K562 (cell line): ENCODE results near the gene VEGFB. TPM values are rescaled to one million over a fixed set of nuclear protein-coding genes. Genes with fewer than 3 reads are reported as not detected.

Experiments used
- CTCFL ChIP-seq: IDR thresholded peaks from 2 replicates; pipeline ENCODE4 v1.6.1; 2011; ENCODE audit warnings: borderline replicate concordance, low read depth, mild to moderate bottlenecking, moderate library complexity, low read length; ENCODE audit not compliant: insufficient read depth, poor library complexity, severe bottlenecking
- DIDO1 ChIP-seq: fragments of 450-650 bp; IDR thresholded peaks from 2 replicates; pipeline ENCODE4 v1.6.1; 2016; ENCODE audit warnings: low read depth, missing biosample characterization, missing genetic modification characterization
- EP300 ChIP-seq: IDR thresholded peaks from 2 replicates; pipeline ENCODE4 v1.6.1; 2012; ENCODE audit warnings: low read length, improper control_type of control experiment
- HNRNPLL ChIP-seq: fragments of 200-400 bp; formaldehyde crosslinking; IDR thresholded peaks from 2 replicates; pipeline ENCODE4 v1.6.1; 2017; ENCODE audit warnings: low read length, low read depth, mild to moderate bottlenecking; ENCODE audit not compliant: poor library complexity, severe bottlenecking
- KAT2B ChIP-seq: IDR thresholded peaks from one replicate; pipeline ENCODE4 v1.6.1; 2012; ENCODE audit warnings: low read depth, mild to moderate bottlenecking, control low read depth, inconsistent platforms, low read length, moderate library complexity
- KDM1A ChIP-seq, 2 experiments: fragments of 450-650 bp; IDR thresholded peaks; 2 replicates each; pipeline ENCODE4 v1.6.1; 2016; ENCODE audit warnings: mild to moderate bottlenecking in 2 of 2
- MEIS2 ChIP-seq: fragments of 450-650 bp; IDR thresholded peaks from 2 replicates; pipeline ENCODE4 v1.6.1; 2014; ENCODE audit warnings: mild to moderate bottlenecking; ENCODE audit not compliant: partially characterized antibody
- POU5F1 ChIP-seq: fragments of 150-350 bp; IDR thresholded peaks from 2 replicates; pipeline ENCODE4 v1.6.1; 2014; ENCODE audit warnings: borderline replicate concordance, low read length, low read depth, mild to moderate bottlenecking; ENCODE audit not compliant: partially characterized antibody
- PTBP1 ChIP-seq: fragments of 200-400 bp; formaldehyde crosslinking; IDR thresholded peaks from 2 replicates; pipeline ENCODE4 v1.6.1; 2017; ENCODE audit warnings: low read depth, low read length
- REST ChIP-seq, 2 experiments: fragments of 450-650 bp; formaldehyde crosslinking in 1 of 2; IDR thresholded peaks; 2 replicates each; pipeline versions ENCODE4 v1.4.0 to v1.6.1; 2014 to 2020; ENCODE audit warnings: mild to moderate bottlenecking in 2 of 2, borderline replicate concordance in 1 of 2, low read depth in 1 of 2
- SIN3B ChIP-seq: fragments of 450-650 bp; IDR thresholded peaks from 2 replicates; pipeline ENCODE4 v1.6.1; 2017; ENCODE audit warnings: low read depth, mild to moderate bottlenecking, moderate library complexity
- SRF ChIP-seq, 2 experiments: fragments of 250-450, 450-650 bp in 1 of 2; sonication (Bioruptor Pico) in 1 of 2; sonication (generic) in 1 of 2; formaldehyde crosslinking; IDR thresholded peaks; 2 replicates each; pipeline versions ENCODE4 v1.5.0 to v1.5.1; 2020 to 2022; ENCODE audit warnings: mild to moderate bottlenecking in 1 of 2, missing genetic modification reagents in 1 of 2
- TCFL5 ChIP-seq: fragments of 250-450 bp; sonication (Bioruptor Pico); conservative IDR thresholded peaks from 2 replicates; pipeline ENCODE4 v1.6.1; 2021; ENCODE audit warnings: mild to moderate bottlenecking, moderate library complexity, matching md5 sums
- ZNF239 ChIP-seq: fragments of 250-450 bp; sonication (Bioruptor Pico); IDR thresholded peaks from 2 replicates; pipeline ENCODE4 v1.4.0; 2020; ENCODE audit warnings: mild to moderate bottlenecking
- ZNF584 ChIP-seq: fragments of 200-800 bp; sonication (Bioruptor generic); IDR thresholded peaks from 2 replicates; pipeline ENCODE4 v1.6.1; 2016; ENCODE audit warnings: low read depth, mild to moderate bottlenecking, missing genetic modification characterization, missing compliant biosample characterization
- ZNF589 ChIP-seq: fragments of 200-800 bp; sonication (Bioruptor generic); IDR thresholded peaks from 2 replicates; pipeline ENCODE4 v1.6.1; 2016; ENCODE audit warnings: low read depth, missing genetic modification characterization, missing compliant biosample characterization
- ZNF76 ChIP-seq: fragments of 250-450 bp; sonication (Bioruptor Pico); IDR thresholded peaks from 2 replicates; pipeline ENCODE4 v1.4.0; 2020; ENCODE audit warnings: mild to moderate bottlenecking, moderate library complexity, borderline replicate concordance
- polyA plus RNA-seq, 8 experiments: library from polyadenylated mRNA; depleted of rRNA in 4 of 8; stranded (reverse) in 5 of 8; unstranded in 3 of 8; fragments of >200 nt; fragmentation: Nextera tagmentation in 2 of 8; fragmentation: Illumina TruSeq in 1 of 8; extraction: Ambion mirVana in 2 of 8; extraction: Trizol in 1 of 8; gene quantifications; 2 replicates each; pipeline versions ENCODE4 v1.2.1 to v1.2.3, GENCODE V29; 2011 to 2014; ENCODE audit warnings: inconsistent platforms in 1 of 8, missing spikeins in 1 of 8
- total RNA-seq, 7 experiments: library from RNA; depleted of rRNA in 6 of 7; stranded (reverse); fragments of >200 nt in 6 of 7; fragmentation: Illumina TruSeq in 2 of 7; extraction: Trizol in 2 of 7; gene quantifications; 2 replicates each; pipeline versions ENCODE4 v1.2.1 to v1.2.3, GENCODE V29; 2011 to 2021; ENCODE audit warnings: low replicate concordance in 1 of 7

Gene VEGFB
- total and polyA plus RNA-seq, 9 of the 15 experiments (the other 6 are each of a cell fraction or from before 2014, with no cell fraction given) = 11.0 to 83.4 (median 25.7) TPM

- TF ChIP-seq CTCFL (no peak), ZNF76 (CRISPR knock-in tag) (no peak), POU5F1 (peak; percentile 35), KDM1A (IDR thresholded peaks at IDR 0.05) (no peak), SIN3B (no peak), SRF (CRISPR knock-in tag; IDR thresholded peaks at IDR 0.05) (no peak), MEIS2 (peak; percentile 91), REST (IDR thresholded peaks at IDR 0.05; ENCODE audit: borderline replicate concordance) (no peak), REST (CRISPR knock-in tag; IDR thresholded peaks at IDR 0.05; ENCODE audit: low read depth) (peak; percentile 56; the same call in 1 of the 2 replicates), ZNF239 (no peak), KAT2B (no peak), DIDO1 (no peak), PTBP1 (no peak), EP300 (no peak), TCFL5 (CRISPR knock-in tag) (no peak), ZNF589 (CRISPR knock-in tag) (no peak), HNRNPLL (peak; percentile 33), ZNF584 (CRISPR knock-in tag) (no peak)
Measured at GRCh38 chr11:64230171-64230984, 4.0 kb upstream of the VEGFB start, which contains the start of gene DNAJC4 (continued).
